GM19397 (cell line): ENCODE results near the gene FRMD4A.
"Not testable (repeated sequence)": the region's sequence is repeated elsewhere in the genome, so short reads cannot be mapped to it uniquely, and the experiment has no call there.

Source experiments
- ATAC-seq: cut with Tn5 transposase; IDR thresholded peaks from one replicate; pipeline ENCODE4 v1.9.1; 2021; ENCODE audit warnings: mild to moderate bottlenecking, moderate library complexity; ENCODE audit not compliant: unreplicated experiment

The FRMD4A gene

GRCh38 chr10:14244147-14244546 is 86.6 kb downstream of the FRMD4A start:
- ATAC-seq: no peak

DNA sequence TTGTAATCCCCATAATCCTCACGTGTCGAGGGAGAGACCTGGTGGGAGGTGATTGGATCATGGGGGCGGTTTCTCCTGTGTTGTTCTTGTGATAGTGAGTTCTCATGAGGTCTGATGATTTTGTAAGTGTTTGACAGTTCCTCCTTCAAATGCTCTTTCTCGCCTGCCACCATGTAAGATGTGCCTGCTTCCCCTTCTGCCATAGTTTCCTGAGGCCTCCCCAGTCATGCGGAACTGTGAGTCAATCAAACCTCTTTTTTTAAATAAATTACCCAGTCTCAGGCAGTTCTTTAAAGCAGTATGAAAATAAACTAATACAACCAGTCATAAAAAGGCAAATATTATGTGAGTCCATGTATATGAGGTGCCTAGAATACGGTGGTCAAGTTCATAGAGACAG is 87.5 kb downstream of the FRMD4A start:
- ATAC-seq: no peak

DNA sequence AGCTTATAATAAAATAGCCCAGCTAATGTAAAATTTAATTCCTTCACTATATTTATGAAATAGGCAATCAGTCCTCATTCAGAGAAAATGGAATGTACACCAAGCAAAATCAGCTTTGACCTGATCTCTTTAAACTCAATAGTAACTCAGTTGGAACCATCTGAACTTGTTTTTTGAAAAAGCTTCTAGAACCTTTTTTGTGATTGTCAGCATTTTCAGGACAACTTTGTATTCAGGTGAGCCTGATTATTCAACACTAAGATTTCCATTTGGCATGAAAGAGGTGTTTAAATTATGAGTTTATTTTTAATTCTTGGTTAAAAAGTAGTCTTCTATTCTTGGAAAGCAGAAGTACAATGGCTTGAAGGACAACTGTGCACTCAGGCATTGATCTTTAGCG is 89.5 kb downstream of the FRMD4A start:
- no peak for ATAC-seq

- no peak for ATAC-seq
These were observed 90.2 kb downstream of the FRMD4A start for GRCh38 chr10:14240253-14241189.

GRCh38 chr10:14238659-14239058 is 92.1 kb downstream of the FRMD4A start:
- not testable (repeated sequence) for ATAC-seq

GRCh38 chr10:14236341-14236740 is 94.4 kb downstream of the FRMD4A start:
- ATAC-seq: no peak

DNA sequence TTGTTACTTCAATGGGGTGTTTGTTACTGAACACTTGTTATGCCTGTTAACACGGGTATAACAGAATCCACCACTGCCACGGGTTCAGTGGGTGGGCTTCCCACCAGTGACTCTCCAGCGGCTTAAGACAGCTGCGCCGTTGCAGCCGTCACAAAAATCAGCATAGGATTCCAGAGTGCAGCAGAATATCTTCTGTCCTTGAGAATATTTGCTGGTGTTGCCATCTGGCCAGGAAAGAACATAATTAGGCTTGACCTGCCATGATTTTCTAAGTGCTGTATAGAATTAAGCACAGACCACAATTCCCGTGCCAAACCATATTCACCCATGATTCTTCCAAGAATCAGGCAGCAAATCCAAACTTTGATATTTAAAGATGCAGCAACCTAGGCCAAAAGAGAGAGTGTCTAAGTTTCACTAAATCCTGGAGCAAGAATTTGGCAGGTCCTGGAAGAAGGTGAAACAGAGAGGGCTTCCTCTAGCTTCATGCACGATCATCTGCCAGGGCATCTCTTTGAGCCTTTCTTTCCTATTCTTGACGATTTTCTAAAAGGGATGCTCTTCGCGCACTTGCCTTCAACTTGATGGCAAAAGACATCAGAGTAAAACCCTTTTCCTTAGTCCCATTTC is 95.0 kb downstream of the FRMD4A start:
- ATAC-seq: no peak

GRCh38 chr10:14233566-14233965 is 97.2 kb downstream of the FRMD4A start:
- ATAC-seq: no peak

DNA sequence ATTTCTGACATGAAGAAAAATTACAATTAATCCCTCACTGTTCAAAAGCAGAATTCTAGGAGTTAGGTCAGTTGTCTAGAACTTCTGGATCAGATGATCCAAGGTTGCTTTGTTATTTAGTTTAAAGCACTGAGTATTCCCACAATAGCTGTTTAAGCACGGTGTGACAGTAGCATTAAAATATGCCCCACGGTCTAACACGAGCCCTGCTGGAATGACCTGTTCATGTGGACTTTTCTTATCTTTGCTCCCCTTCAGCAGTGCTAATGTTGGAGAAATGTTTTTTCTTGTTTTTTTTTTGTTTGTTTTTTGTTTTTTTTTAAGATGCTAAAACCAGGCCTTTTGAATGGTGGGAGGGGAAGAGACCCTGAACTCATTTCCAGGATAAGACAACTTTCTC is 101.9 kb downstream of the FRMD4A start:
- not testable (repeated sequence) for ATAC-seq

GRCh38 chr10:14225379-14225778 is 105.3 kb downstream of the FRMD4A start:
- no peak for ATAC-seq

- ATAC-seq: no peak
These were observed 110.7 kb downstream of the FRMD4A start for GRCh38 chr10:14220026-14220425.

DNA sequence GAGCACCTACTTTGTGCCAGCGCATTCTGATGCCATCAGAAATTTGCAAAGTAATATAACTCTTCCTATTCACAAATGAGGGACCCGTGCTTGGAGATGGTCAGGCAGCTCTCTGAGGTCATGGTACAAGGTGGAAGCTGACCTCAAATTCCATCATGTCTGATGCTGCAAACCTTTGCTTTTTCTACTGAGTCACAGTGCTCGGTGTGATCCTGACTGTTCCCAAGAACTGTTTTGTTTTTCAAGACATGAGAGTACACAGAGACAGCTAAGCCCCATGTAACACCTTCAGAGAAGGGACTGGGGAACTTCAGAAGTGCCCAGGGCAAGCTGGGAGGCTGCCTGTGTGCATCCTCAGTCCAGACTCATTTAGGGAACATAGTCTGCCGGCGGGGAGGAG is 111.3 kb downstream of the FRMD4A start:
- no peak for ATAC-seq

- no peak for ATAC-seq
These were observed 115.1 kb downstream of the FRMD4A start for GRCh38 chr10:14215641-14216040.

DNA sequence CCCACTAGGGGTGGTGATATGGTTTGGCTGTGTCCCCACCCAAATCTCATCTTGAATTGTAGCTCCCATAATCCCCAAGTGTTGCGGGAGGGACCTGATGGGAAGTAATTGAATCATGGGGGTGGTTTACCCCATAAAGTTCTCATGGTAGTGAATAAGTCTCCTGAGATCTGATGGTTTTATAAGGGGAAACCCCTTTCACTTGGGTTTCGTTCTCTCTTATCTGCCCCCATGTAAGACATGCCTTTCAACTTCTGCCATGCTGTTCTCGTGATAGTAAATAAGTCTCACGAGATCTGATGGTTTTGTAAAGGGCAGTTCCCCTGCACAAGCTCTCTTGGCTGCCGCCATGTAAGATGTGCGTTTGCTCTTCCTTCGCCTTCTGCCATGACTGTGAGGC is 117.0 kb downstream of the FRMD4A start:
- ATAC-seq: not testable (repeated sequence)

GRCh38 chr10:14211610-14212009 is 119.1 kb downstream of the FRMD4A start:
- ATAC-seq: no peak

- ATAC-seq: no peak
These were observed 122.5 kb downstream of the FRMD4A start for GRCh38 chr10:14208231-14208630.

DNA sequence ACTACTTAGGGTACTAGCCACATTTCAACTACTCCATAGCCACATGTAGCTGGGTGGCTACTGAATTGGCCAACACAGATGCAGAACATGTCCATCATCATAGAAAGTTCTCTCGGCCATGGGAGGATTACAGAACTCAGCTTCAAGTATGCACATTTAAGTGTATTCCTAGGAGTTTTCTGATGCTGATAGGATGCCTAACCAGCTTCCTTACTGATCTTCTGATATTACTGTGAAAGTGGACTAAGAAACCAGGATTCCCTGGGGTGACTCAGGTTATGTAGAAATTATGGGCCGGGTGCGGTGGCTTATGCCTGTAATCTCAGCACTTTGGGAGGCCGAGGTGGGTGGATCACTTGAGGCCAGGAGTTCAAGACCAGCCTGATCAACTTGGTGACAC is 125.5 kb downstream of the FRMD4A start:
- no peak for ATAC-seq

GRCh38 chr10:14200698-14201544 is 129.8 kb downstream of the FRMD4A start:
- no peak for ATAC-seq

DNA sequence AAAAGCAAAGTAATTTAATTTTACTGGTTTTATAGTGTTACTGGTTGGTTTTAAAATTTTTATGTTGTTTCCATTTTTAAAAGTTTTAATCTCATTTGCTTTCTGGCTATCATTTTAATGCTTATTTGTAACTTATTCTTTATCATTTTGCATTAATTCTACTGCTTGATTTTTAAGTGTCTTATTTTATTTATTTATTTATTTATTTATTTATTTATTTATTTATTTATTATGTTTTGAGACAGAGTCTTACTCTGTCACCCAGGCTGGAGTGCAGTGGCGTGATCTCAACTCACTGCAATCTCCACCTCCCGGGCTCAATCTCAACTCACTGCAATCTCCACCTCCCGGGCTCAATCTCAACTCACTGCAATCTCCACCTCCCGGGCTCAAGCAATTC is 131.6 kb downstream of the FRMD4A start:
- ATAC-seq: not testable (repeated sequence)

DNA sequence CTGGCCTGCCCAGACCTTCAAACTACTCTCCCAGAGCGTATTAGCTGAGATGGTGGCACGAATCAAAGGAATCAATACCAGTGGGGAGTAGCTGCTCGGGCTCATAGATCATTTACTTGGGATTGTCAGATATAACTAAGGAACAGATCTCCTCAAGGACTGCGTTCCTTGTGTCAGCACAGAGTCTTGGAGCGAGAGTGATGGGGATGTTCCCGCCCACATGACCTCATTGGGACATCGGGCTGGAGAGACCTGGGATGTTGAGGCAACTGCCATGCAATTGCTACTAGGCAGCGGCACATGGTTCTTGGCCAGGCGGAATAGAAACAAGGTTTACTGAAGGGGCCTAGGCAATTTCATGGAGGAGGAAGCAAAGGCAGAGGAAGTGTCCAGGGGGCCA is 132.6 kb downstream of the FRMD4A start:
- no peak for ATAC-seq

DNA sequence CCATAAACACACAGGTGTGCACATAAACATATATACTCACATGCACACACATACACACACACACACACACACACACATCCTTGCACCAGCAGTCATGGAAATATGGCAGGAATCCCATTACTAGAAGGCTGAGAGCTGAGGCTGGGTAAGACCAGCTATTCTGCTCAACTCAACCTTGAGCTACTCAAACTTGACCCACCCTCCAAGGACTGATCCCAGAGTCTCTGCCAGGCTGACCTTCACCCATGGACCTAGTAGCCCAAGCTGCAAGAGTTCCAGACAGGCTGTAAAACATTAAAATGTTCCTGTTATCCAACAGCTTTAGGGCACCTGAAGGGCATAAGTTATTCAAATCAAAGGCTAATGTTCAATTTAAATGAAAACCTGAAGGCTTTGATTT is 134.6 kb downstream of the FRMD4A start:
- no peak for ATAC-seq
